OCI-LY7 (cell line): ENCODE measurements around the gene NCOA7. TPM values are rescaled to one million over a fixed set of nuclear protein-coding genes. Genes with fewer than 3 reads are reported as not detected.

Experiments used
- BruUV-seq: library from RNA; stranded (reverse); fragments of 400-500 nt; replicated peaks from 2 replicates; lab custom pipeline; 2021; lab: Mats Ljungman, UMichigan
- CTCF ChIA-PET: fragments of 300-600 bp; sonication (Branson Sonifier 250); formaldehyde crosslinking; loops from one replicate; lab custom pipeline; 2022; ENCODE audit warnings: antibody characterized with exemption; ENCODE audit not compliant: unreplicated experiment; lab: Charles Lee
- POLR2A ChIA-PET: fragments of 300-600 bp; sonication (Branson Sonifier 250); formaldehyde crosslinking; loops from one replicate; lab custom pipeline; 2022; ENCODE audit warnings: antibody characterized with exemption; lab: Charles Lee
- DNase-seq: peaks from one replicate; pipeline ENCODE4 v3.0.0-alpha.2; 2015; ENCODE audit warnings: low spot score
- H2AFZ ChIP-seq: fragments of 200-600 bp; sonication (generic), shearing (Covaris generic); 2 replicates; pipeline ENCODE4 v1.6.1; 2014; ENCODE audit warnings: mild to moderate bottlenecking, antibody characterized with exemption, low read length, moderate library complexity
- H3K27ac ChIP-seq: fragments of 200-600 bp; sonication (generic); 2 replicates; pipeline ENCODE4 v1.5.1; 2014; ENCODE audit warnings: mixed run types, low read depth, mild to moderate bottlenecking, moderate library complexity, low read length, inconsistent platforms; ENCODE audit not compliant: poor library complexity, severe bottlenecking
- H3K36me3 ChIP-seq: fragments of 200-600 bp; sonication (generic); 2 replicates; pipeline ENCODE4 v1.6.1; 2014; ENCODE audit warnings: mild to moderate bottlenecking, antibody characterized with exemption, low read length, moderate library complexity, mixed read lengths; ENCODE audit not compliant: insufficient read depth
- H3K4me1 ChIP-seq: fragments of 200-600 bp; sonication (generic); 2 replicates; pipeline ENCODE4 v1.5.1; 2014; ENCODE audit warnings: mild to moderate bottlenecking, low read length; ENCODE audit not compliant: insufficient read depth, poor library complexity, severe bottlenecking
- H3K4me2 ChIP-seq: fragments of 200-600 bp; sonication (generic); 2 replicates; pipeline ENCODE4 v1.6.1; 2014; ENCODE audit warnings: mild to moderate bottlenecking, low read length
- H3K4me3 ChIP-seq: fragments of 200-600 bp; sonication (generic); 2 replicates; pipeline ENCODE4 v1.5.1; 2014; ENCODE audit warnings: mild to moderate bottlenecking, low read depth, low read length; ENCODE audit not compliant: poor library complexity, severe bottlenecking
- H3K79me2 ChIP-seq: fragments of 200-600 bp; sonication (generic); 2 replicates; pipeline ENCODE4 v1.6.1; 2016; ENCODE audit warnings: low read depth, mild to moderate bottlenecking, low read length, moderate library complexity, mixed read lengths; ENCODE audit not compliant: insufficient read depth
- H3K9me2 ChIP-seq: fragments of 200-600 bp; sonication (generic); 2 replicates; pipeline ENCODE4 v1.6.1; 2016; ENCODE audit warnings: mild to moderate bottlenecking, low read length, mixed read lengths; ENCODE audit not compliant: insufficient read depth
- H3K9me3 ChIP-seq: fragments of 200-600 bp; sonication (generic); 2 replicates; pipeline ENCODE4 v1.6.1; 2014; ENCODE audit warnings: mild to moderate bottlenecking, mixed run types, low read length, mixed read lengths
- H4K20me1 ChIP-seq: fragments of 200-600 bp; sonication (generic); 2 replicates; pipeline ENCODE4 v1.6.1; 2014; ENCODE audit warnings: mild to moderate bottlenecking, antibody characterized with exemption, low read length, moderate library complexity, mixed read lengths; ENCODE audit not compliant: insufficient read depth
- EZH2phosphoT487 ChIP-seq: fragments of 200-600 bp; sonication (generic); IDR thresholded peaks from 2 replicates; pipeline ENCODE4 v1.6.1; 2018; ENCODE audit warnings: low read depth, borderline replicate concordance, mild to moderate bottlenecking, mixed run types, antibody characterized with exemption, low read length, moderate library complexity, mixed read lengths
- intact Hi-C: fragments of 100-400 bp; cut with micrococcal nuclease; formaldehyde crosslinking; loops from one replicate; pipeline ENCODE4 v1.10.0; 2022; ENCODE audit not compliant: unreplicated experiment
- total RNA-seq, 2 experiments: library from RNA; depleted of rRNA in 1 of 2; stranded (reverse); fragments of >200 nt in 1 of 2; shearing (Covaris generic) in 1 of 2; gene quantifications; 2 replicates each; pipeline ENCODE4 v1.2.3, GENCODE V29; 2014 to 2022
- TF ChIP-seq, protein P1 (sequence below): fragments of 200-600 bp; sonication (generic); conservative IDR thresholded peaks from 2 replicates; pipeline ENCODE4 v1.5.1; 2014; ENCODE audit warnings: mild to moderate bottlenecking, antibody characterized with exemption, low read length, moderate library complexity, mixed read lengths

NCOA7 gene
- total RNA-seq, 2 experiments from 2014 or later = 14.8 to 52.2 TPM

DNA sequence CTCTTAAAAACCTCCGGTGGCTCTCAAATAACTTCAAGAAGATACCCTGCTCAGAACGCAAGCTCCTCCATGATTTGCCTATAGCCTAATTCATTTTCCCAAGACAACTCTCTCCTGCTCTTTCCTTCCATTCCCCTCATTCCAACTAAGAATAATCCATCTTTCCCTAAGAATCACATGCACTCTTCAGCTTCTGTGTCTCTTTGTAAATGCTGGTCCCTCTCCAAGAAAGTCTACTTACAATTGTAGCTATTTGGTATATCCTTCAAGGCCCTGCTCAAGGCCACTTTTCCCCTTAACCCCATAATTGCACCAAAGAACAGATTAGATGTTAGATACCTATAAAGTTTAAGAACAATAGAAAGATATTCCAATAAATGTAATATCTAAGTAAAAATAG is 48.7 kb upstream of the NCOA7 start:
- DNase-seq = no peak
- POLR2A ChIA-PET = interaction anchor here (0.6 kb wide), 1 partner anchor 1234 kb away, joined by 3 read pairs; no protein-coding TSS in a partner anchor

DNA sequence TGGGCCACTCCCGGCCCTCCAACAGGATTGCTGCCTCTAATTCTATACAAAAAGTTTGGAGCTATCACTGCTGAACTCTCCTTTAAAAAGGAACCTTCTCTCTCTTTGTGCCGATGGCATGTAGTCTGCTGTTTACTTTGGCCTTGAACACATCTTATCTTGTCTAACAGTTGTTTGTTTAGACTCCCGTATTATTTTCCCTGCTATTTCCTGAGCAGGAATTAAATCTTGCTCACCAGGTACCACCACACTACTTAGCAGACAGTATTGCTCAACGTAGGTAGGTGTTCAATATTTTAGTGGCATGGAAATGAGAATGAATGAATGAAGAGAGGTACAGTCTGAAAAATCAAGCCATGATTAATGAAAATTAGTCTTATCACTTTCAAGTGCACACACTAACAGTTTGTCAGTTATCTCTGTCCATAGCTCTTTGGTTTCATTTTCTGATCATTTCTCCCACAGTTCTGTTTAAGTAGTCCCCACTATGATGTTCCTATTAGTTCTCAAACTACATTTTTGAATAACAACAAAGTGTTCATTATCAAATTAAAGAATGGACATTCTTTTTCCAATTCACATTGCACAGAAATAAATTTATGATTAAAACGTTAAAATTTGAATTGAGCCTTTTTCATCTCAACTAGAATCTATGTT is 48.2 kb upstream of the NCOA7 start:
- Histone ChIP-seq H3K4me3 (no peak overlapping the region), H3K36me3 (no peaks in the 10 kb centered on the region), H3K9me3 (no peaks in the 10 kb centered on the region), H3K27ac (no peak overlapping the region), H3K4me1 (peaks cover 11% of the 10 kb centered on the region), H3K9me2 (no peaks in the 10 kb centered on the region), H3K4me2 (no peak overlapping the region), H3K79me2 (no peaks in the 10 kb centered on the region), H2AFZ (no peak overlapping the region), H4K20me1 (no peaks in the 10 kb centered on the region)
- intact Hi-C loops = no loop called here
- TF ChIP-seq, protein P1, sequence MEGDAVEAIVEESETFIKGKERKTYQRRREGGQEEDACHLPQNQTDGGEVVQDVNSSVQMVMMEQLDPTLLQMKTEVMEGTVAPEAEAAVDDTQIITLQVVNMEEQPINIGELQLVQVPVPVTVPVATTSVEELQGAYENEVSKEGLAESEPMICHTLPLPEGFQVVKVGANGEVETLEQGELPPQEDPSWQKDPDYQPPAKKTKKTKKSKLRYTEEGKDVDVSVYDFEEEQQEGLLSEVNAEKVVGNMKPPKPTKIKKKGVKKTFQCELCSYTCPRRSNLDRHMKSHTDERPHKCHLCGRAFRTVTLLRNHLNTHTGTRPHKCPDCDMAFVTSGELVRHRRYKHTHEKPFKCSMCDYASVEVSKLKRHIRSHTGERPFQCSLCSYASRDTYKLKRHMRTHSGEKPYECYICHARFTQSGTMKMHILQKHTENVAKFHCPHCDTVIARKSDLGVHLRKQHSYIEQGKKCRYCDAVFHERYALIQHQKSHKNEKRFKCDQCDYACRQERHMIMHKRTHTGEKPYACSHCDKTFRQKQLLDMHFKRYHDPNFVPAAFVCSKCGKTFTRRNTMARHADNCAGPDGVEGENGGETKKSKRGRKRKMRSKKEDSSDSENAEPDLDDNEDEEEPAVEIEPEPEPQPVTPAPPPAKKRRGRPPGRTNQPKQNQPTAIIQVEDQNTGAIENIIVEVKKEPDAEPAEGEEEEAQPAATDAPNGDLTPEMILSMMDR = no peak
- TF ChIP-seq EZH2phosphoT487 = no peak
- no TSS peak for BruUV-seq
- no peak for DNase-seq
- ChIA-PET CTCF (no interaction called here), POLR2A (interaction anchor here (0.6 kb wide), 1 partner anchor 1235 kb away, joined by 3 read pairs; no protein-coding TSS in a partner anchor)

More for the DNA sequence above, 48.7 kb upstream of the NCOA7 start:
- Histone ChIP-seq H3K9me2 (no peaks in the 10 kb centered on the region), H2AFZ (no peak overlapping the region), H4K20me1 (no peaks in the 10 kb centered on the region), H3K4me1 (peaks cover 5% of the 10 kb centered on the region), H3K4me3 (no peak overlapping the region), H3K27ac (no peak overlapping the region), H3K4me2 (no peak overlapping the region), H3K36me3 (no peaks in the 10 kb centered on the region), H3K79me2 (no peaks in the 10 kb centered on the region), H3K9me3 (no peaks in the 10 kb centered on the region)
- CTCF ChIA-PET = no interaction called here
- intact Hi-C loops = no loop called here
- no TSS peak for BruUV-seq
- TF ChIP-seq, protein P1 = no peak
- no peak for TF ChIP-seq EZH2phosphoT487

DNA sequence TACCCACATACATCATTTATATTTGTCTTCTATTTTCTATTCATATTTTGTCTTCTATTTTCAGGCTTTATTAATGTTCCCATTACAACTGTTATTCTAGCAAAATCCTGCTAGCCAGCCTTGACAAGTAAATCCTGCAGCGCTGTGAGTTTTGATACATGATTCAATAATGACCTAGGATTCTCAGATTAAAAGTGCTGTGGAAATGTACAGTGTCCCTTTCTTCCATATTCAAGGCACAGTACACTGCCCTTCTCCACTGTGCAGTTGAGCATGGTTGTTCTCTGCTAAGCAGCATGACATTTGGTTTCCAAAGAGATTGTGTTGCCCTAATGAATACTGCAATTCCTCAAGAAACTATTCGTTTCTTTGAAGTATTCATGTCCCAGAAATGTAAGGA is 47.2 kb upstream of the NCOA7 start:
- Histone ChIP-seq H3K4me2 (no peak overlapping the region; the same call in 1 of the 2 replicates), H3K79me2 (no peaks in the 10 kb centered on the region), H2AFZ (no peak overlapping the region), H3K9me2 (no peaks in the 10 kb centered on the region), H3K36me3 (no peaks in the 10 kb centered on the region), H4K20me1 (no peaks in the 10 kb centered on the region), H3K9me3 (no peaks in the 10 kb centered on the region), H3K27ac (no peak overlapping the region), H3K4me3 (no peak overlapping the region), H3K4me1 (peaks cover 21% of the 10 kb centered on the region)
- intact Hi-C loops = no loop called here
- CTCF ChIA-PET = no interaction called here
- TF ChIP-seq, protein P1 = no peak
- no peak for TF ChIP-seq EZH2phosphoT487
- POLR2A ChIA-PET = no interaction called here
- no TSS peak for BruUV-seq
- DNase-seq = no peak
